Lung (tissue), 12 donors: Measurements from ENCODE around the gene HECA. TPM values are rescaled to one million over a fixed set of nuclear protein-coding genes. Genes with fewer than 3 reads are reported as not detected.
A peak's percentile ranks its signal among the peaks of the same experiment; 100 is the strongest.

ENCODE experiments used
- ATAC-seq: fragments of 200-7000 bp; cut with Tn5 transposase; one replicate; pipeline ENCODE4 v1.9.1; 2020; ENCODE audit warnings: moderate number of reproducible peaks; ENCODE audit not compliant: insufficient read depth, low FRiP score
- DNase-seq, 3 donors: peaks; one replicate each; pipeline ENCODE4 v3.0.0-alpha.2; 2013 to 2017
- H3K27ac ChIP-seq, 2 donors: one replicate each; pipeline ENCODE4 v1.5.1; 2013; ENCODE audit warnings: mild to moderate bottlenecking in 2 of 2, moderate library complexity in 2 of 2, control low read depth in 1 of 2, inconsistent platforms in 1 of 2, low read depth in 1 of 2, low read length in 1 of 2
- H3K27me3 ChIP-seq, 3 donors: one replicate each; pipeline ENCODE4 v1.5.1; 2013; ENCODE audit warnings: low read length in 2 of 3; ENCODE audit not compliant: control insufficient read depth in 3 of 3, insufficient read depth in 3 of 3
- H3K36me3 ChIP-seq, 4 donors: one replicate each; pipeline ENCODE4 v1.5.1; 2013; ENCODE audit warnings: low read length in 4 of 4, mild to moderate bottlenecking in 1 of 4, moderate library complexity in 1 of 4; ENCODE audit not compliant: control insufficient read depth in 4 of 4, insufficient read depth in 4 of 4
- H3K4me1 ChIP-seq, 5 donors: one replicate each; pipeline ENCODE4 v1.5.1; 2013; ENCODE audit warnings: low read length in 5 of 5, mild to moderate bottlenecking in 2 of 5, moderate library complexity in 1 of 5; ENCODE audit not compliant: control insufficient read depth in 5 of 5, insufficient read depth in 5 of 5
- H3K4me3 ChIP-seq: one replicate; pipeline ENCODE4 v1.5.1; 2013; ENCODE audit warnings: mild to moderate bottlenecking, control low read depth, moderate library complexity
- H3K9ac ChIP-seq, 2 donors: one replicate each; pipeline ENCODE4 v1.5.1; 2013; ENCODE audit warnings: low read length in 2 of 2, control low read depth in 1 of 2; ENCODE audit not compliant: insufficient read depth in 1 of 2
- H3K9me3 ChIP-seq, 4 donors: one replicate each; pipeline ENCODE4 v1.5.1; 2013; ENCODE audit warnings: low read length in 3 of 4, mild to moderate bottlenecking in 1 of 4, moderate library complexity in 1 of 4; ENCODE audit not compliant: control insufficient read depth in 4 of 4, insufficient read depth in 3 of 4
- WGBS, 2 donors: extraction: QIAGEN DNeasy Blood & Tissue Kit; methylation state at CpG; one replicate each; pipeline ENCODE4 v1.1.7; 2013; 5-methylcytosine and 5-hydroxymethylcytosine counted together
- polyA plus RNA-seq, 2 donors: library from polyadenylated mRNA; stranded (reverse); fragments of 200-250 nt; gene quantifications; one replicate each; pipeline ENCODE4 v1.2.1, GENCODE V29; 2013
- total RNA-seq, 2 donors: library from RNA; depleted of rRNA in 1 of 2; stranded (reverse); fragments of >200 nt in 1 of 2; gene quantifications; one replicate each; pipeline ENCODE4 v1.2.1, GENCODE V29; 2014 to 2021
- TF ChIP-seq, protein P1 (sequence below): IDR thresholded peaks from 2 replicates; pipeline ENCODE4 v1.5.1; 2012; ENCODE audit warnings: mild to moderate bottlenecking; ENCODE audit errors: control extremely low read depth, extremely low read depth
- donor health status: control.
- donor health status: control.
- donor health status: Bipolar disorder and iron deficiency.
- donor health status: healthy.
- donor health status: DM: yes; HTN: yes; CAD: no.

HECA gene
- total and polyA plus RNA-seq, 4 donors = 12.1 to 37.6 (median 21.8) TPM

DNA sequence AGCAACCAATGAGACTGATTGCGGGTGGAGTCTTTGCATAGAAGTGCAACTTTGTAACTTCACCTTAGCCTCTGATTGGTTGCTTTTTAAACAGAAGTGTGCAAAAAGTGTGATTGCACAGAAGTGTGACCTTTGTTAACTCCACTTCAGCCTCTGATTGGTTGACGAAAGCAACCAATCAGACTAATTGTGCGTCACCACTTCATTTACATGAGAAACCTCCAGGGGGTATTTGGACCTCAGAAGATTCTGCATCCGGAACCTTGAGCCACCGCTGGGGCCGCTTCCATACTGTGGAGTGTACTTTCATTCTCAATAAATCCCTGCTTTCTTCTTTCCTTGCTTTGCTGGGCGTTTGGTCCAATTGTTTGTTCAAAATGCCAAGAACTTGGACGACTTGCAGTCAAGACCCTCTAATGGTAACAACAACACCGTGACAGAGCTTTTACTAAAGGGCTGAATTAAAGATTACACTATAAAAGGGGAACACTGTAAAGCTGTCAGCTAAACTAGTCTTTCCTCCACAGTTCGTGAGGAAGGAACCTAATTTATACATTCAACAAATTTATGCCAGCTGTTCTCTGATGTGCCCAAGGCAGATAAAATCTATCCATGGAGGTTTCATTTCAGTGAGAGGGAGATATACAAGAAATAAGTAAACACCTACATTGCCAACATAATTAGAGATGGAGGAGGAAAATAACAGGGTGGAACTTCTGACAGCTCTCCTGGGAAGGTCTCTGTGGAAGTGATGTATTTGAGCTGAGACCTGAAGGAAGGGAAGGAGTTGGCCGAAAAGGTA, 1.4 kb upstream of the HECA start:
- TF ChIP-seq, protein P1, sequence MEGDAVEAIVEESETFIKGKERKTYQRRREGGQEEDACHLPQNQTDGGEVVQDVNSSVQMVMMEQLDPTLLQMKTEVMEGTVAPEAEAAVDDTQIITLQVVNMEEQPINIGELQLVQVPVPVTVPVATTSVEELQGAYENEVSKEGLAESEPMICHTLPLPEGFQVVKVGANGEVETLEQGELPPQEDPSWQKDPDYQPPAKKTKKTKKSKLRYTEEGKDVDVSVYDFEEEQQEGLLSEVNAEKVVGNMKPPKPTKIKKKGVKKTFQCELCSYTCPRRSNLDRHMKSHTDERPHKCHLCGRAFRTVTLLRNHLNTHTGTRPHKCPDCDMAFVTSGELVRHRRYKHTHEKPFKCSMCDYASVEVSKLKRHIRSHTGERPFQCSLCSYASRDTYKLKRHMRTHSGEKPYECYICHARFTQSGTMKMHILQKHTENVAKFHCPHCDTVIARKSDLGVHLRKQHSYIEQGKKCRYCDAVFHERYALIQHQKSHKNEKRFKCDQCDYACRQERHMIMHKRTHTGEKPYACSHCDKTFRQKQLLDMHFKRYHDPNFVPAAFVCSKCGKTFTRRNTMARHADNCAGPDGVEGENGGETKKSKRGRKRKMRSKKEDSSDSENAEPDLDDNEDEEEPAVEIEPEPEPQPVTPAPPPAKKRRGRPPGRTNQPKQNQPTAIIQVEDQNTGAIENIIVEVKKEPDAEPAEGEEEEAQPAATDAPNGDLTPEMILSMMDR = no peak
- no peak overlapping the region for H3K4me3 ChIP-seq

DNA sequence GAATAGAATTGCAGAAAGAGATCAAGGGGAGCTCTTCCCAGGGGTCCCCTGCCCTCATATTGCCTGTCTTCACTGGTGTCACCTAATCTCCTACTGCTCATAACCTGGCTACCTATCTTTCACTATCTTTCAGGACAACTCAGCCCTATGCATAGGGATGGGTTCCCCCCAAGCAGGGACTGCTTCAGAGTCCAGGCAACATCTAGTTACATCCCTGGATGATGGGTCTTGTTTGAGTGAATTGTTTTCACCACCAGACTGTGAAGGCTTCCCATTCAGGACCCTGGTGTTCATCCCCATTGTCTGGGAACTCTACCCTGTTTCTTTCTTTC, 850 bp upstream of the HECA start:
- H3K36me3 ChIP-seq = peaks cover 0 to 4% (median 0%) of the 10 kb centered on the region in 4 donors
- no peak for ATAC-seq
- no peak overlapping the region for H3K4me3 ChIP-seq
- H3K9me3 ChIP-seq = no peaks in the 10 kb centered on the region
- H3K4me1 ChIP-seq = peaks cover 0 to 20% (median 10%) of the 10 kb centered on the region in 5 donors
- DNase-seq = peak in 1 of 3 donors; percentile 26
- no peak overlapping the region for H3K9ac ChIP-seq
- no peaks in the 10 kb centered on the region for H3K27me3 ChIP-seq
- TF ChIP-seq, protein P1 = no peak
- peak overlapping the region in 1 of 2 donors; percentile 73 for H3K27ac ChIP-seq

More for the DNA sequence above, 1.4 kb upstream of the HECA start:
- H3K4me1 ChIP-seq = peaks cover 0 to 20% (median 10%) of the 10 kb centered on the region in 5 donors
- peak overlapping the region; percentile 12 to 73 for H3K27ac ChIP-seq
- 61 to 68% methylated on average over 11 of the region's 11 CpGs for WGBS, 2 donors
- no peaks in the 10 kb centered on the region for H3K9me3 ChIP-seq
- no peaks in the 10 kb centered on the region for H3K27me3 ChIP-seq
- ATAC-seq (no peak), DNase-seq (peak in 1 of 3 donors; percentile 32)
- H3K9ac ChIP-seq = no peak overlapping the region
- peaks cover 0 to 4% (median 0%) of the 10 kb centered on the region in 4 donors for H3K36me3 ChIP-seq

DNA sequence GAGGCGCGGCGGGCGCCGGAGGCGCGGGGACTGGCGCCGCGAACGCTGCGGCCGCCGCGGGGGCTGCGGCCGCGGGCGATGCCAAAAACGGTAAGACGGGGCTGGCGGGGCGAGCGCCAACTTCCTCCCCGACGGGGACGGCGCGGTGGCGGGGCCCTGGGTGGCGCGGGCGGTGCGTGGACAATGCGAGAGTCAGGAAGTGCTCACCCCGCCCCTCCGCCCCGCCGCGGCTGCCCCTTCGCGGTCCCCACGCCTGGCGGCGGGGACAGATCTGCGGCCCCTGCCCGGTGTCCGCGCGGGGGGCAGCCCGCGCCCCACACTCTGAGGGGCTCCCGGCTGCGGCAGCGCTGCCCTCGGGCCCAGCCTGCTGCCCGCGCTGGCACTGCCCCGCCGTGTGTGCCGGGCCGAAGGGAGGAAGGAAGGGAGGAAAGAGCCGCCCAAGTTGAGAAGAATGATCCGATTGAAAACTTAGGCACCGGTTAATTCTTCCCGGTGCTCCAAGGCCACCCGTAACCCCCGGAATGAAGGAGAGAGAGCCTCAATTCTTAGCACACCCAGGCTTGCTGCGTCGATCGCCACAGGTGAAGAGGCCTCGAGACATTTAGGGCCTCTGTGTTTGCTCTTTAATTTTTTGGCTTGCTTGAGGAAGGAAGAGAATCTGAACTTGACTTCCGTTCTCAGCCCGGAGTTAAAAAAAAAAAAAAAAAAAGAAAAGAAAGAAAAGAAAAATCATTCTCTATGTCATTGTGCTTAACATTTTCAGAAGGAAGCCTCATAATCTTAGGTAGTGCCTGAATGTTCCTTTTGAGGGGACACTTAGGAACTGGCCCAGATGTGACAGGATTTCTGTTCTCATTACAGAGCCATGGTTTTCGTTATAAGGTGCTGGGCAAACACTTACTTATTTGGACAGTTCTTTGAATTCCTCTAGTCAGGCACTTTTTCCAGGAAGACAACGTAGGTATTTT, 982 bp downstream of the HECA start:
- ATAC-seq (peak; percentile 48), DNase-seq (peak; percentile 61 to 71 (median 64))
- TF ChIP-seq, protein P1 = no peak
- Histone ChIP-seq H3K4me1 (peaks cover 0 to 20% (median 10%) of the 10 kb centered on the region in 5 donors), H3K27me3 (no peaks in the 10 kb centered on the region), H3K36me3 (peaks cover 0 to 4% (median 0%) of the 10 kb centered on the region in 4 donors), H3K9ac (peak overlapping the region; percentile 67 to 92), H3K4me3 (peak overlapping the region; percentile 96), H3K9me3 (no peaks in the 10 kb centered on the region), H3K27ac (peak overlapping the region; percentile 93 to 99)
- 1% methylated on average over 29 to 76 of the region's 76 CpGs for WGBS, 2 donors
